Astrocyte of the spinal cord (primary cell): Measurements from ENCODE around the gene MRPL37.

Experiments
- DNase-seq: peaks from one replicate; pipeline ENCODE4 v3.0.0; 2011; ENCODE audit warnings: low read depth, low spot score
- H3K4me3 ChIP-seq: 2 replicates; pipeline ENCODE4 v1.5.1; 2011; ENCODE audit warnings: low read depth, mild to moderate bottlenecking, low read length, moderate library complexity
- in situ Hi-C: cut with HindIII; loops from 2 replicates; pipeline ENCODE4 v1.10.0; 2017; ENCODE audit warnings: low sequenced_read_pairs
- TF ChIP-seq, protein P1 (sequence below): IDR thresholded peaks from 2 replicates; pipeline ENCODE4 v1.5.1; 2012; ENCODE audit warnings: low read depth, mild to moderate bottlenecking, low read length, inconsistent platforms

The MRPL37 gene

DNA sequence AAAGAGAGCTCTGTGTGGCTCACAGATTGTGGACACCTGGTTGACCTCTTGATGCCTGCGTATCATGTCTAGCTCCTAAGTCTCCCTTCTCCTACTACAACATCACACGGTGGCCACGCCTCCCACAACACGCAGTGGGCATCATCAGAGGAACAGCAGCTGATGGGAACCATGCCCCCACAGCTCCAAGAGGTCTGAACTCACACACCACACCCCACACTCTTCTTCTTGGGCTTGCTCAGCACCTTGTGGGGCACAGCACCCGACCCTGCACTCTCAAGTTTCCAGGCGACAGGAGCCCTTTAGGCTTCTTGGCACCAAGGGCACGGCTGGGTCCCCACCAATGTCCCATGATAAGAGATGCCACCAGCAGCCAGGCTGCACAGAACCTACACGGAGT, 28.4 kb upstream of the MRPL37 start:
- in situ Hi-C loops: no loop called here
- H3K4me3 ChIP-seq: no peak overlapping the region
- no peak for DNase-seq
- TF ChIP-seq, protein P1, sequence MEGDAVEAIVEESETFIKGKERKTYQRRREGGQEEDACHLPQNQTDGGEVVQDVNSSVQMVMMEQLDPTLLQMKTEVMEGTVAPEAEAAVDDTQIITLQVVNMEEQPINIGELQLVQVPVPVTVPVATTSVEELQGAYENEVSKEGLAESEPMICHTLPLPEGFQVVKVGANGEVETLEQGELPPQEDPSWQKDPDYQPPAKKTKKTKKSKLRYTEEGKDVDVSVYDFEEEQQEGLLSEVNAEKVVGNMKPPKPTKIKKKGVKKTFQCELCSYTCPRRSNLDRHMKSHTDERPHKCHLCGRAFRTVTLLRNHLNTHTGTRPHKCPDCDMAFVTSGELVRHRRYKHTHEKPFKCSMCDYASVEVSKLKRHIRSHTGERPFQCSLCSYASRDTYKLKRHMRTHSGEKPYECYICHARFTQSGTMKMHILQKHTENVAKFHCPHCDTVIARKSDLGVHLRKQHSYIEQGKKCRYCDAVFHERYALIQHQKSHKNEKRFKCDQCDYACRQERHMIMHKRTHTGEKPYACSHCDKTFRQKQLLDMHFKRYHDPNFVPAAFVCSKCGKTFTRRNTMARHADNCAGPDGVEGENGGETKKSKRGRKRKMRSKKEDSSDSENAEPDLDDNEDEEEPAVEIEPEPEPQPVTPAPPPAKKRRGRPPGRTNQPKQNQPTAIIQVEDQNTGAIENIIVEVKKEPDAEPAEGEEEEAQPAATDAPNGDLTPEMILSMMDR: no peak

DNA sequence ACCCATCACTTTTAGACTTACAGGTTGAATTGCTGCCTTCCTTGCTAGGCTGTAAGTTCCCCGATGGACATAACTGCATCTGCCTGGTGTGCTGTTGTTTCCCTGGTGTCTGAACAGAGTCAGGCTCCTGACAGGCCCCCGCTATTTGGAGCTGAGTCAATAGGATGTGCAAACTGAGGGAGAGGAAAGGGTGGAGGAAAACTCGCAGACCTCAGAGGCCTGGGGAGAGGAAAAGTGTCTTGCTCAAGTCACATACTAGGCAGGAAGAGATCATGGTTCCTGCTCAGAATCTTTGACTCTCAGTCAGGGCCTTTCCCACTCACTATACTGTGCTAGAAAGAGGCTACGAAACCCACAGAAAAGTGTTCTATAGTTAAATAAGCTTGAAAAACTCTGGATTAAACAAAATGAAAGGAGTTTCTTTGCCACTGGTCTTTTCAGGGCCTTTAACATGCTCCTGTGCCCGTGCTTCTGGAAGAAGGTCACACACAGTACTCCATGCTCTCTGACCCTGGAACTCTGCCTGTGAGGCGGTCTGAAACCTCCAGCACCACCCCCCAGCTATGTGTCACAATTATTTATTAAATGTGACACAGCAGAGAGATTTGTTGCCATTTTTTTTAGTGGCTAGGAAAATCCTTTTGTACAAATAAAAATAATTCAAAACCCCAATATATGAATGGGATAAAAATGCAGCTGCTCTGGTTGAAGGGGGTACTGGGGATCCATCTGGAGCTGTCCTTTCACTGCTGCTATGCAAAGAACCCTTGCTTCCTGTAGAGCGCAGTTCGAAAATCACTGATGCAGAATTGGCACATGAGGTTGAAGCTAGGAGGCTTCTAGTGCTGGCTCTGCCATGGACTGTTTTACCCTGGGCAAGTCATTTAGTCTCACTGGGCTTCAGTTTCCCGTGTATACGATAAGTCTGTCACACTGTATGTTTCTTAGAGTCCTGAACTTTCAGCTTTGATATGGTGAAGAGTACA, 27.1 kb upstream of the MRPL37 start:
- no peak overlapping the region for H3K4me3 ChIP-seq
- TF ChIP-seq, protein P1: no peak
- DNase-seq: peak; percentile 26
- in situ Hi-C loops: no loop called here

DNA sequence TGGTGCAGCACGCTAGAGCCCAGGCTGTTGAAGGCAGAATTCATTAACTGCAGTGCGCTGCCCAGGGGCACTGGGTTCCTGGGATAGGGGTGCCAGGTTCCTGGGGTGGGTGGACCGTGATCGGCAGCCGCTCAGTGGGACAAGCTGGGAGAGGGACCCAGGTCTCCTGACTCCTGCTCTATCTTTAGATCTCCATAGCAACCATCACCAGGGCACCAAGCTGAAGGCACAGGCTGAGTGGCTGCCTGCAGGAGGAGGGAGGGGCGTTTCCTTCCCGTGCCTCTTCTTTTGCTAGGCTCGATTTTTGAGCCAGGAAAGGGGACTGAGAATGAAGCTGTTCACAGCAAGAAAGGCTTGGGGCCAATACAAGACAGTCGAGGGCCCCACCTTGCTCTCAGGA, 26.3 kb upstream of the MRPL37 start:
- H3K4me3 ChIP-seq: no peak overlapping the region
- in situ Hi-C loops: no loop called here
- TF ChIP-seq, protein P1: no peak
- no peak for DNase-seq

DNA sequence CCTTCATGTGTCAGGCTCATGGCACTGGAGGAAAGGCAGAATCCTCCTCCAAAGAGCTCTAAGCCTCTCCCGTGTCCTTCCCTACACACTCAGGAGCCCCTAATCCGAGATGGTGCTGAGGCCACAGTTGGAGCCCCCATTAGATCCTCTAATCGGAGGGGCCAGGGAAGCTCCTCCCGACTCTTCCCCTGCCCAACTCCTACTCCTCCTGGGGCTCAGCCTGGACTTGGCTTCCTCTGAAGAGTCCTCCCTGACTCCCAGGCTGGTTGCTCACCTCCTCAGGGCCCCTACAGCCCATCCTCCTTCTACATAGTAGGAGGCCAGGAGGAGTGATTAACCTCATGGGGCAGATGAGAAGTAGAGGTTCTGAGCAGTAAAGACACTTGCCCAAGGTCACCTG, 25.9 kb upstream of the MRPL37 start:
- in situ Hi-C loops: no loop called here
- TF ChIP-seq, protein P1: no peak
- DNase-seq: no peak
- H3K4me3 ChIP-seq: no peak overlapping the region

DNA sequence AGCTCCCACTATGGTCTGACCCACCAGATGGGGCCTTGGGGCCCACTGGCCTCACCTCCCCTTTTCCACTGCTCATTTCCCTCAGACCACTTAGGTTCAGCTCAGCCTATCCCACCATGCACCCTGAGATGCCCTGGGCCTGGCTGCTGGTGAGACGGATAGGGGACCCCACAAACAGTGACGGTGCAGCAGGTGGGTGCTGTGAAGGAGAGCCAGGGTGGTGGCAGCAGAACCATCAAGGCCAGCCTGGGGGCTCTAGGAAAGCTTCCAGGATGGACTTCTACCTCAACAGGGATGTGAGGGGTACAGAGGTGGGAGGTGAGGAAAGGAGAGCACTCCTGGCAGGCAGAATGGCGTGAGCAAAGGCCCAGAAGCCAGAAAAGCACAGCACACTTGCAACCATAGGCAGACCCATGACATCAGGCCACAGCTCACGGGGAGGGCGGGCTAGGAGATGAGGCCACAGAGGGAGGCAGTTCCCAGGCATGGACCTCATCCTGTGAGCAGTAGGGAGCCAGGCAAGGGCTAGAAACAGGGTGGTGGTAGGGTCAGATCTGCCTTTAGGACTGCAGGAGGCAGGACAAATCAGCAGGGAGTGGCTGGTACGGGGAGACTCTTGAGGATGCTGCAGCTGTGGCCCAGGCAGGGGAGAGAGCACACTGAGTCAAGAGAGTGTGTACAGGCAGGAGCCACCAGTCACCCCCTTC, 23.2 kb upstream of the MRPL37 start:
- TF ChIP-seq, protein P1: no peak
- H3K4me3 ChIP-seq: no peak overlapping the region
- DNase-seq: no peak
- in situ Hi-C loops: no loop called here

DNA sequence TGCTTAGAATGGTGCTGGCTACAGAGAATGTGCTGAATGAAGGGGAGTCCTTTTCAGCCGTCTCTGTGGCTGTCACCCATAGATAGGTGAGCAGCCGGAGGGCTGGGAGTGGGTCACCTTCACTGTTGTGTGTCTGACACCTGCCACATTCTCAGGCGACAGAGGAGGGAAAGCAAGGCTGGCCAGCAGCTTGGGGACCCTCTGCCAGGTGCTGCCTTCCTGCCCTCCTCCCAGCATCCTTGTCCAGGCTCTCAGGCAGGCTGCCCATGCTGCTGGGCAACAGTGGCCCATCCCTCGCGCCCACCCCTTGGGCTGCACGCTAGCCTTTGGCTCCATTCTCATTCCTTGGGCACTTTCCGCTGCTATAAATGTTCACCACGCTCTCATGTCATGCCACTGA, 22.2 kb upstream of the MRPL37 start:
- in situ Hi-C loops: no loop called here
- TF ChIP-seq, protein P1: no peak
- no peak for DNase-seq
- no peak overlapping the region for H3K4me3 ChIP-seq
